ENCODE data around the gene KCND2. TPM values are rescaled to one million over a fixed set of nuclear protein-coding genes. Genes with fewer than 3 reads are reported as not detected.

The KCND2 gene
- total and polyA plus RNA-seq, 12 donors: 0.04 to 0.64 (median 0.16) TPM; not detected in 4

- Histone ChIP-seq H3K36me3 (no peaks in the 10 kb centered on the region), H3K9me3 (no peaks in the 10 kb centered on the region), H3K27me3 (no peaks in the 10 kb centered on the region), H3K4me3 (no peak overlapping the region), H3K27ac (no peak overlapping the region), H3K4me1 (no peaks in the 10 kb centered on the region)
- DNase-seq: no peak
- TF ChIP-seq CTCF (IDR thresholded peaks at IDR 0.05): no peak
- no peak for ATAC-seq
- intact Hi-C loops (cut with DNase I): no loop called here
- WGBS, 2 donors: 93 to 94% methylated on average over 1 of the region's 1 CpG
Observed at GRCh38 chr7:120502825-120503224, 229.8 kb downstream of the KCND2 start.

- H3K4me1 ChIP-seq: no peaks in the 10 kb centered on the region
- intact Hi-C loops (cut with DNase I): no loop called here
- TF ChIP-seq CTCF (IDR thresholded peaks at IDR 0.05): no peak
Observed at GRCh38 chr7:120504386-120504785, 231.4 kb downstream of the KCND2 start.

GRCh38 chr7:120505770-120506169, 232.8 kb downstream of the KCND2 start:
- Histone ChIP-seq H3K4me1 (no peaks in the 10 kb centered on the region), H3K9me3 (no peaks in the 10 kb centered on the region), H3K4me3 (no peak overlapping the region), H3K27me3 (no peaks in the 10 kb centered on the region), H3K27ac (no peak overlapping the region), H3K36me3 (no peaks in the 10 kb centered on the region)
- DNase-seq (no peak), ATAC-seq (no peak)
- TF ChIP-seq CTCF (IDR thresholded peaks at IDR 0.05): no peak
- intact Hi-C loops (cut with DNase I): no loop called here

More at GRCh38 chr7:120504386-120504785, 231.4 kb downstream of the KCND2 start:
- no peaks in the 10 kb centered on the region for H3K9me3 ChIP-seq
- no peak overlapping the region for H3K4me3 ChIP-seq
- no peak overlapping the region for H3K27ac ChIP-seq
- no peak for DNase-seq
- ATAC-seq: no peak
- H3K27me3 ChIP-seq: no peaks in the 10 kb centered on the region
- no peaks in the 10 kb centered on the region for H3K36me3 ChIP-seq

- Histone ChIP-seq H3K36me3 (no peaks in the 10 kb centered on the region), H3K4me3 (no peak overlapping the region), H3K4me1 (no peaks in the 10 kb centered on the region), H3K27me3 (peaks cover 0 to 4% (median 0%) of the 10 kb centered on the region in 7 donors), H3K27ac (no peak overlapping the region), H3K9me3 (no peaks in the 10 kb centered on the region)
- intact Hi-C loops (cut with DNase I): no loop called here
- no peak for TF ChIP-seq CTCF (IDR thresholded peaks at IDR 0.05)
- no peak for DNase-seq
- WGBS, 2 donors: 65 to 67% methylated on average over 3 of the region's 3 CpGs
- ATAC-seq: no peak
Observed at GRCh38 chr7:120512701-120513100, 239.7 kb downstream of the KCND2 start.

GRCh38 chr7:120519224-120519623, 246.2 kb downstream of the KCND2 start:
- H3K27me3 ChIP-seq: no peaks in the 10 kb centered on the region
- DNase-seq: no peak
- no peak for ATAC-seq
- H3K36me3 ChIP-seq: no peaks in the 10 kb centered on the region
- H3K4me3 ChIP-seq: no peak overlapping the region
- H3K4me1 ChIP-seq: no peaks in the 10 kb centered on the region
- TF ChIP-seq CTCF (IDR thresholded peaks at IDR 0.05): no peak
- H3K27ac ChIP-seq: no peak overlapping the region
- no peaks in the 10 kb centered on the region for H3K9me3 ChIP-seq
- intact Hi-C loops (cut with DNase I): no loop called here
- WGBS, 2 donors: 87 to 89% methylated on average over 3 of the region's 3 CpGs

Data from heart right ventricle (tissue), 16 donors.